Tracheal epithelial cell (primary cell): ENCODE results near the gene IGF2. TPM values are rescaled to one million over a fixed set of nuclear protein-coding genes. Genes with fewer than 3 reads are reported as not detected.

ENCODE experiments used
- total RNA-seq: library from RNA; depleted of rRNA; stranded (reverse); fragments of >200 nt; gene quantifications from 2 replicates; pipeline ENCODE4 v1.2.1, GENCODE V29; 2014

IGF2 gene
- total RNA-seq: 5.3 and 30.5 TPM in 2 replicates

GRCh38 chr11:2139123-2139521 lies at the start of gene IGF2:
TSS of gene IGF2 (minus strand) at chr11:2139389. CDS start at chr11:2135523, 3,866 bp downstream.

DNA sequence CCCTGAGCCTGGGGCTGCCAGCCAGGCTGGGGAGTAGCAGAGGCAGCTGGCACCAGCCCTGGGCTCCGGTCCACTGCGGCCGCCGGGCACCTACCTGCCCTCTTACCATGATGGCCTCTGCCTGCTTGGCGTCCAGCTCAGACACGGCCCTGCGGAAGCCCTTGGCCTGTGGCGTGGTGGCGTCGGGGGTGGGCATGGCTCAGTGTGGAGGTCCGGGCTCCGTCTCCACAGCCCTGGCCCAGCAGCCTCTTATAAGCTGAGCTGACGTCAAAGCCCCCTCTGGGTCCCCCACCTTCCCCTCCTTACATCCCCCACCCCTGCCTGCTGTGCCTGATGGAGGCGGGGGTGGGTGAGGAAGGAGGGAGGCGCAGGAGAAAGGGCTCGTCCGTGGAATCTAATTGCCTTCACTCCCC lies 32.4 kb upstream of the IGF2 start, which contains the start of gene TH:
TH (minus strand) TSS at position 225 of the 413 bp plus-strand sequence; CDS start at position 196, 29 bp downstream.

GRCh38 chr11:2160736-2161259 lies 21.6 kb upstream of the IGF2 start, which contains the start of gene INS:
TSS of gene INS (minus strand) at chr11:2161209. CDS start at chr11:2160971, 238 bp downstream.

Other genes starting within 250 kb of the IGF2 start
- not detected in 2 replicates for gene PRR33, start 247.5 kb downstream of the IGF2 start, total RNA-seq
- 0.96 TPM in 1 of 2 replicates, not detected in the other for gene TNNT3, start 219.7 kb downstream of the IGF2 start, total RNA-seq
- gene MRPL23, start 192.1 kb downstream of the IGF2 start, total RNA-seq: 111 and 162 TPM in 2 replicates
- 6.6 and 14.2 TPM in 2 replicates for gene H19, start 141.5 kb downstream of the IGF2 start, total RNA-seq
- not detected in 2 replicates for gene INS, start 21.8 kb upstream of the IGF2 start, total RNA-seq
- 0.48 TPM in 1 of 2 replicates, not detected in the other for gene TH, start 32.4 kb upstream of the IGF2 start, total RNA-seq
- 1.4 and 1.7 TPM in 2 replicates for gene ASCL2, start 131.2 kb upstream of the IGF2 start, total RNA-seq
- not detected in 2 replicates for gene C11orf21, start 162.5 kb upstream of the IGF2 start, total RNA-seq
- gene TSPAN32, start 162.6 kb upstream of the IGF2 start, total RNA-seq: not detected in 2 replicates
- 208 and 232 TPM in 2 replicates for gene CD81, start 237.9 kb upstream of the IGF2 start, total RNA-seq